Body of pancreas (tissue), 4 donors: ENCODE results near the gene CCDC174.

Experiments
- POLR2A ChIP-seq, 3 donors: fragments of 450-650 bp; IDR thresholded peaks; one replicate each; pipeline ENCODE4 v1.6.1; 2016; ENCODE audit warnings: antibody characterized with exemption in 3 of 3, mild to moderate bottlenecking in 2 of 3
- TF ChIP-seq, protein P1 (sequence below), 7 experiments: fragments of 450-650 bp in 4 of 7; fragments of 200-600 bp in 3 of 7; sonication (generic) in 3 of 7; IDR thresholded peaks; one replicate each; pipeline ENCODE4 v1.5.1; 2016 to 2019; ENCODE audit warnings: antibody characterized with exemption in 7 of 7

DNA sequence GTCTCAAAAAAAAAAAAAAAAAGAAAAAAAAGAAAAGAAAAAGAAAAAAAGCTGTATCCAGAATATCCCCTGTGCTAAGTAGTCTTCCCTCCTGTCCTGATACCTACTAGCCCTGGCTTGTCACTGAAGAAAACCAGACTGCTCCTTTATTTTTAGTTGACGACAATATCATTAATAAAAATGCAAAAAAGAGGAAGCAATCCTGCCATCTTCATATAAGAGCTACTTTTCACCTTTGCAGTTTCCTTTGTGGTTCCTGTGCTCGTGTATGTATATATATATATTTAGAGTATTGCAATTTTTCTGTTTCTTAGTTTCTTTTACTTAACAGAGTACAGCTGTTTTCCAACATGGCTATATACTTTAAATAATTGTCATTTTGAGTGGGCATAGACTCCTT lies 37.0 kb downstream of the CCDC174 start:
- TF ChIP-seq POLR2A (IDR thresholded peaks at IDR 0.05): no peak
- TF ChIP-seq, protein P1, sequence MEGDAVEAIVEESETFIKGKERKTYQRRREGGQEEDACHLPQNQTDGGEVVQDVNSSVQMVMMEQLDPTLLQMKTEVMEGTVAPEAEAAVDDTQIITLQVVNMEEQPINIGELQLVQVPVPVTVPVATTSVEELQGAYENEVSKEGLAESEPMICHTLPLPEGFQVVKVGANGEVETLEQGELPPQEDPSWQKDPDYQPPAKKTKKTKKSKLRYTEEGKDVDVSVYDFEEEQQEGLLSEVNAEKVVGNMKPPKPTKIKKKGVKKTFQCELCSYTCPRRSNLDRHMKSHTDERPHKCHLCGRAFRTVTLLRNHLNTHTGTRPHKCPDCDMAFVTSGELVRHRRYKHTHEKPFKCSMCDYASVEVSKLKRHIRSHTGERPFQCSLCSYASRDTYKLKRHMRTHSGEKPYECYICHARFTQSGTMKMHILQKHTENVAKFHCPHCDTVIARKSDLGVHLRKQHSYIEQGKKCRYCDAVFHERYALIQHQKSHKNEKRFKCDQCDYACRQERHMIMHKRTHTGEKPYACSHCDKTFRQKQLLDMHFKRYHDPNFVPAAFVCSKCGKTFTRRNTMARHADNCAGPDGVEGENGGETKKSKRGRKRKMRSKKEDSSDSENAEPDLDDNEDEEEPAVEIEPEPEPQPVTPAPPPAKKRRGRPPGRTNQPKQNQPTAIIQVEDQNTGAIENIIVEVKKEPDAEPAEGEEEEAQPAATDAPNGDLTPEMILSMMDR (IDR thresholded peaks at IDR 0.05): no peak
